Measurements from ENCODE around the gene PPP1R9A.

- TF ChIP-seq, protein P1, sequence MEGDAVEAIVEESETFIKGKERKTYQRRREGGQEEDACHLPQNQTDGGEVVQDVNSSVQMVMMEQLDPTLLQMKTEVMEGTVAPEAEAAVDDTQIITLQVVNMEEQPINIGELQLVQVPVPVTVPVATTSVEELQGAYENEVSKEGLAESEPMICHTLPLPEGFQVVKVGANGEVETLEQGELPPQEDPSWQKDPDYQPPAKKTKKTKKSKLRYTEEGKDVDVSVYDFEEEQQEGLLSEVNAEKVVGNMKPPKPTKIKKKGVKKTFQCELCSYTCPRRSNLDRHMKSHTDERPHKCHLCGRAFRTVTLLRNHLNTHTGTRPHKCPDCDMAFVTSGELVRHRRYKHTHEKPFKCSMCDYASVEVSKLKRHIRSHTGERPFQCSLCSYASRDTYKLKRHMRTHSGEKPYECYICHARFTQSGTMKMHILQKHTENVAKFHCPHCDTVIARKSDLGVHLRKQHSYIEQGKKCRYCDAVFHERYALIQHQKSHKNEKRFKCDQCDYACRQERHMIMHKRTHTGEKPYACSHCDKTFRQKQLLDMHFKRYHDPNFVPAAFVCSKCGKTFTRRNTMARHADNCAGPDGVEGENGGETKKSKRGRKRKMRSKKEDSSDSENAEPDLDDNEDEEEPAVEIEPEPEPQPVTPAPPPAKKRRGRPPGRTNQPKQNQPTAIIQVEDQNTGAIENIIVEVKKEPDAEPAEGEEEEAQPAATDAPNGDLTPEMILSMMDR (IDR thresholded peaks at IDR 0.05), result no peak
- no peak for TF ChIP-seq POLR2A (IDR thresholded peaks at IDR 0.05)
Observed at GRCh38 chr7:94941844-94942632, 34.6 kb downstream of the PPP1R9A start.
